K562 (cell line): ENCODE measurements around the gene EME2. TPM values are rescaled to one million over a fixed set of nuclear protein-coding genes. Genes with fewer than 3 reads are reported as not detected.

Source experiments
- EGR1 ChIP-seq: fragments of 450-650 bp; conservative IDR thresholded peaks from 2 replicates; pipeline ENCODE4 v1.6.1; 2017; ENCODE audit warnings: mild to moderate bottlenecking
- MGA ChIP-seq: fragments of 450-650 bp; IDR thresholded peaks from 2 replicates; pipeline ENCODE4 v1.6.1; 2016; ENCODE audit warnings: mild to moderate bottlenecking, moderate library complexity
- NRF1 ChIP-seq, 2 experiments: fragments of 450-650 bp; IDR thresholded peaks in 1 of 2; conservative IDR thresholded peaks in 1 of 2; 2 replicates each; pipeline ENCODE4 v1.6.1; 2014; ENCODE audit warnings: mild to moderate bottlenecking in 2 of 2
- TEAD4 ChIP-seq, 2 experiments: sonication (generic) in 1 of 2; formaldehyde crosslinking in 1 of 2; IDR thresholded peaks; 2 replicates each; pipeline versions ENCODE4 v1.6.1 to v1.8.0; 2012 to 2022; ENCODE audit warnings: borderline replicate concordance in 1 of 2, inconsistent platforms in 1 of 2, low read length in 1 of 2, mild to moderate bottlenecking in 1 of 2, missing genetic modification reagents in 1 of 2
- ZNF407 ChIP-seq: fragments of 450-650 bp; IDR thresholded peaks from 2 replicates; pipeline ENCODE4 v1.6.1; 2016; ENCODE audit warnings: low read depth
- ZSCAN32 ChIP-seq: fragments of 450-650 bp; formaldehyde crosslinking; IDR thresholded peaks from 2 replicates; pipeline ENCODE4 v1.4.0; 2020; ENCODE audit warnings: mild to moderate bottlenecking, moderate library complexity
- polyA plus RNA-seq, 8 experiments: library from polyadenylated mRNA; depleted of rRNA in 4 of 8; stranded (reverse) in 5 of 8; unstranded in 3 of 8; fragments of >200 nt; fragmentation: Nextera tagmentation in 2 of 8; fragmentation: Illumina TruSeq in 1 of 8; extraction: Ambion mirVana in 2 of 8; extraction: Trizol in 1 of 8; gene quantifications; 2 replicates each; pipeline versions ENCODE4 v1.2.1 to v1.2.3, GENCODE V29; 2011 to 2014; ENCODE audit warnings: inconsistent platforms in 1 of 8, missing spikeins in 1 of 8
- total RNA-seq, 7 experiments: library from RNA; depleted of rRNA in 6 of 7; stranded (reverse); fragments of >200 nt in 6 of 7; fragmentation: Illumina TruSeq in 2 of 7; extraction: Trizol in 2 of 7; gene quantifications; 2 replicates each; pipeline versions ENCODE4 v1.2.1 to v1.2.3, GENCODE V29; 2011 to 2021; ENCODE audit warnings: low replicate concordance in 1 of 7

The EME2 gene
- total and polyA plus RNA-seq, 9 of the 15 experiments (the other 6 are each of a cell fraction or from before 2014, with no cell fraction given), result 0.35 to 19.9 (median 3.5) TPM

GRCh38 chr16:1782408-1783264 is 10.0 kb downstream of the EME2 start, which contains the start of the genes NUBP2 and SPSB3 (continued):
- TF ChIP-seq MGA (no peak), ZSCAN32 (CRISPR knock-in tag) (no peak), TEAD4 (IDR thresholded peaks at IDR 0.05; ENCODE audit: low read length) (no peak), TEAD4 (CRISPR knock-in tag; IDR thresholded peaks at IDR 0.05; ENCODE audit: borderline replicate concordance) (no peak), ZNF407 (no peak), NRF1 (conservative IDR thresholded peaks at IDR 0.05 in 1 of 2, IDR thresholded peaks at IDR 0.05 in 1 of 2) (peak; percentile 83 to 87), EGR1 (peak; percentile 64)
